ENCODE data around the gene CLSTN2. TPM values are rescaled to one million over a fixed set of nuclear protein-coding genes. Genes with fewer than 3 reads are reported as not detected.

Gene CLSTN2
- total RNA-seq, 4 donors from 2014 or later, result 19.5 to 66.7 (median 42.5) TPM

GRCh38 chr3:140015741-140016140 is 80.8 kb downstream of the CLSTN2 start:
- TF ChIP-seq CTCF (IDR thresholded peaks at IDR 0.05; ENCODE audit: low read depth), result no peak

GRCh38 chr3:140018556-140018955 is 83.6 kb downstream of the CLSTN2 start:
- no peak for TF ChIP-seq CTCF (IDR thresholded peaks at IDR 0.05; ENCODE audit: low read depth)

- no peak for TF ChIP-seq CTCF (IDR thresholded peaks at IDR 0.05; ENCODE audit: low read depth)
These were observed 85.0 kb downstream of the CLSTN2 start for GRCh38 chr3:140019946-140020345.

- no peak for TF ChIP-seq CTCF (IDR thresholded peaks at IDR 0.05; ENCODE audit: low read depth)
These were observed 85.6 kb downstream of the CLSTN2 start for GRCh38 chr3:140020541-140020940.

- TF ChIP-seq CTCF (IDR thresholded peaks at IDR 0.05; ENCODE audit: low read depth), result no peak
These were observed 86.3 kb downstream of the CLSTN2 start for GRCh38 chr3:140021269-140021668.

- no peak for TF ChIP-seq CTCF (IDR thresholded peaks at IDR 0.05; ENCODE audit: low read depth)
These were observed 87.2 kb downstream of the CLSTN2 start for GRCh38 chr3:140022066-140022770.

- no peak for TF ChIP-seq CTCF (IDR thresholded peaks at IDR 0.05; ENCODE audit: low read depth)
These were observed 88.9 kb downstream of the CLSTN2 start for GRCh38 chr3:140023616-140024530.

Measured in subcutaneous adipose tissue (tissue), 4 donors.